Panc1 (cell line): ENCODE data around the gene SCARF1. TPM values are rescaled to one million over a fixed set of nuclear protein-coding genes. Genes with fewer than 3 reads are reported as not detected.

Experiments used
- ATAC-seq: fragments of 200-7000 bp; cut with Tn5 transposase; 2 replicates; pipeline ENCODE4 v1.9.1; 2020; ENCODE audit warnings: mild to moderate bottlenecking, moderate library complexity
- BruUV-seq: library from RNA; stranded (reverse); fragments of 400-500 nt; replicated peaks from 2 replicates; lab custom pipeline; 2021; lab: Mats Ljungman, UMichigan
- CTCF ChIA-PET: fragments of 300-600 bp; sonication (Branson Sonifier 250); formaldehyde crosslinking; loops from one replicate; lab custom pipeline; 2022; ENCODE audit warnings: antibody characterized with exemption; lab: Charles Lee
- POLR2A ChIA-PET: fragments of 300-600 bp; sonication (Branson Sonifier 250); formaldehyde crosslinking; loops from one replicate; lab custom pipeline; 2022; ENCODE audit warnings: antibody characterized with exemption; lab: Charles Lee
- DNase-seq: peaks from one replicate; pipeline ENCODE4 v3.0.0-alpha.2; 2010; ENCODE audit warnings: low read depth, low spot score
- H3K27ac ChIP-seq: 2 replicates; pipeline ENCODE4 v1.5.1; 2011; ENCODE audit warnings: mild to moderate bottlenecking, low read length, inconsistent platforms
- H3K27me3 ChIP-seq: fragments of 200-500 bp; sonication (Bioruptor generic); 2 replicates; pipeline ENCODE4 v1.6.0; 2014; ENCODE audit warnings: low read length, inconsistent platforms; ENCODE audit not compliant: control insufficient read depth, insufficient read depth
- H3K36me3 ChIP-seq: fragments of 200-500 bp; sonication (Bioruptor generic); 2 replicates; pipeline ENCODE4 v1.5.1; 2014; ENCODE audit warnings: inconsistent platforms, mild to moderate bottlenecking, low read length, moderate library complexity; ENCODE audit not compliant: control insufficient read depth, insufficient read depth
- H3K4me1 ChIP-seq: 2 replicates; pipeline ENCODE4 v1.5.1; 2011; ENCODE audit warnings: inconsistent platforms, mild to moderate bottlenecking, low read length, moderate library complexity; ENCODE audit not compliant: control insufficient read depth, insufficient read depth
- H3K4me3 ChIP-seq, 2 experiments: 2 replicates each; pipeline ENCODE4 v1.5.1; 2011 to 2012; ENCODE audit warnings: low read depth in 2 of 2, low read length in 2 of 2, mild to moderate bottlenecking in 2 of 2, inconsistent platforms in 1 of 2, moderate library complexity in 1 of 2
- H3K9me3 ChIP-seq: fragments of 200-500 bp; sonication (Bioruptor generic); 2 replicates; pipeline ENCODE4 v1.5.1; 2014; ENCODE audit warnings: low read depth, mild to moderate bottlenecking, inconsistent platforms, low read length, moderate library complexity; ENCODE audit not compliant: control insufficient read depth, insufficient read depth
- CTCF ChIP-seq: fragments of 450-650 bp; IDR thresholded peaks from 2 replicates; pipeline ENCODE4 v1.5.1; 2017; ENCODE audit warnings: mild to moderate bottlenecking
- POLR2AphosphoS5 ChIP-seq: IDR thresholded peaks from 2 replicates; pipeline ENCODE4 v1.6.1; 2012; ENCODE audit warnings: mild to moderate bottlenecking, low read depth, low read length, moderate library complexity
- REST ChIP-seq, 2 experiments: IDR thresholded peaks; 2 replicates each; pipeline ENCODE4 v1.6.1; 2011 to 2012; ENCODE audit warnings: low read depth in 2 of 2, control low read depth in 1 of 2, low read length in 1 of 2, mild to moderate bottlenecking in 1 of 2, moderate library complexity in 1 of 2; ENCODE audit not compliant: insufficient read depth in 1 of 2
- TCF7L2 ChIP-seq: IDR thresholded peaks from 2 replicates; pipeline ENCODE4 v1.6.1; 2011; ENCODE audit warnings: mild to moderate bottlenecking, low read depth, low read length, inconsistent platforms
- in situ Hi-C: cut with HindIII; loops from 2 replicates; pipeline ENCODE4 v1.10.0; 2016; ENCODE audit warnings: low sequenced_read_pairs, low pct_unique_long_range_greater_than_20kb
- intact Hi-C: fragments of 100-400 bp; cut with micrococcal nuclease; formaldehyde crosslinking; loops from one replicate; pipeline ENCODE4 v1.10.0; 2022; ENCODE audit not compliant: unreplicated experiment
- total RNA-seq: library from RNA; stranded (reverse); gene quantifications from one replicate; pipeline ENCODE4 v1.2.1, GENCODE V29; 2021; ENCODE audit not compliant: unreplicated experiment

SCARF1 gene
- total RNA-seq, 1 experiment from 2014 or later, result 6.6 TPM

GRCh38 chr17:1590029-1590746, 55.3 kb downstream of the SCARF1 start:
- H3K4me1 ChIP-seq, result peaks cover 16% of the 10 kb centered on the region
- DNase-seq, result peak; percentile 54
- no TSS peak for BruUV-seq
- H3K27ac ChIP-seq, result peak overlapping the region; percentile 68
- no peaks in the 10 kb centered on the region for H3K9me3 ChIP-seq
- ChIA-PET POLR2A (no interaction called here), CTCF (interaction anchor here (0.6 kb wide), 1 partner anchor 115 kb away, joined by 3 read pairs; no protein-coding TSS in a partner anchor)
- in situ Hi-C loops (no loop called here), intact Hi-C loops (no loop called here)
- H3K27me3 ChIP-seq, result no peaks in the 10 kb centered on the region
- H3K4me3 ChIP-seq, result no peak overlapping the region
- peak; percentile 94 for ATAC-seq
- H3K36me3 ChIP-seq, result no peaks in the 10 kb centered on the region
- no peak for TF ChIP-seq CTCF
- TF ChIP-seq POLR2AphosphoS5, result peak; percentile 37; the same call in 1 of the 2 replicates

GRCh38 chr17:1588821-1589585, 56.5 kb downstream of the SCARF1 start:
- in situ Hi-C loops, result no loop called here
- Histone ChIP-seq H3K4me1 (peaks cover 16% of the 10 kb centered on the region), H3K9me3 (no peaks in the 10 kb centered on the region), H3K4me3 (no peak overlapping the region), H3K27me3 (no peaks in the 10 kb centered on the region), H3K36me3 (no peaks in the 10 kb centered on the region), H3K27ac (no peak overlapping the region)
- TF ChIP-seq REST (IDR thresholded peaks at IDR 0.05; ENCODE audit: insufficient read depth in 1 of 2, low read depth in 2 of 2, low read length in 1 of 2), result no peak
- TF ChIP-seq CTCF, result no peak
- TF ChIP-seq TCF7L2, result no peak
- intact Hi-C loops, result no loop called here
- DNase-seq (no peak), ATAC-seq (no peak)
- POLR2A ChIA-PET, result interaction anchor here (0.7 kb wide), 1 partner anchor 142 kb away, joined by 7 read pairs; no protein-coding TSS in a partner anchor
- CTCF ChIA-PET, result interaction anchor here (0.9 kb wide), 1 partner anchor 8 kb away, joined by 5 read pairs; no protein-coding TSS in a partner anchor
- no TSS peak for BruUV-seq
